ENCODE results near the gene ZNF358. TPM values are rescaled to one million over a fixed set of nuclear protein-coding genes. Genes with fewer than 3 reads are reported as not detected.
A peak's percentile ranks its signal among the peaks of the same experiment; 100 is the strongest.

The ZNF358 gene
- total and polyA plus RNA-seq, 2 of the 13 experiments (the other 11 are each of a cell fraction or from before 2014, with no cell fraction given) = 9.1 to 37.0 TPM

DNA sequence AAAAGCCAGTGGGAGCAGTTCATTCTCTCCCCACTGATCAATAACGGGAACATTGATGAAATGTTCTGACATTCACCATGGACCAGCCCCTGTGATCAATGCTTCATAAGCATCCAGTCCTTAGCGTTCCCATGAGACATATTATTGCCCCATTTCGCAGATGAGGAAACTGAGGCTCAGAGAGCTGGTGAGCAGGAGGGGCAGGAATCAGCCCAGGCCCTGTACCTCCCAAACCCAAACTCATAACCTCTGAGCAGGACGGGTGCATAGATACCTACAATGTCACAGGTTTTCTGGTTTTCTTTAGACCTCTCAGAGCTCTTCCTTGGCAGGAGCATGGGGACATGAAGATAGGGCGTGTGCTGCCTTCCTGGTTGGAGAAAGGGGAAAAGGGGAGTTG, 8.6 kb downstream of the ZNF358 start:
- Histone ChIP-seq H3K27me3 (ENCODE audit: control insufficient read depth in 1 of 2, insufficient read depth in 2 of 2, low read length in 2 of 2) (no peaks in the 10 kb centered on the region), H3K27ac (ENCODE audit: extremely low read length, insufficient read depth, low read length) (no peak overlapping the region), H3K4me2 (ENCODE audit: low read depth, low read length) (no peak overlapping the region), H3K36me3 (replicated peaks in 1 of 2; ENCODE audit: control insufficient read depth in 1 of 2, insufficient read depth in 2 of 2, low read length in 2 of 2) (peaks cover 0 to 2% of the 10 kb centered on the region in 2 experiments; a peak in 2 of 5 replicates), H3K79me2 (ENCODE audit: insufficient read depth, low read length) (no peaks in the 10 kb centered on the region), H3K4me1 (ENCODE audit: insufficient read depth, low read length) (peaks cover 15% of the 10 kb centered on the region), H2AFZ (ENCODE audit: low read length) (no peak overlapping the region), H3K9me3 (ENCODE audit: low read length) (no peaks in the 10 kb centered on the region), H3K4me3 (replicated peaks in 1 of 3; ENCODE audit: insufficient read depth in 1 of 3, low read depth in 2 of 3, low read length in 3 of 3) (no peak overlapping the region), H4K20me1 (ENCODE audit: insufficient read depth, low read length) (no peaks in the 10 kb centered on the region), H3K9ac (ENCODE audit: insufficient read depth, low read depth, low read length) (no peak overlapping the region)
- FAIRE-seq (no peak), ATAC-seq (no peak), DNase-seq (ENCODE audit: low spot score) (no peak)
- WGBS (ENCODE audit: low lambda C conversion rate) = 95% methylated on average over 5 of the region's 5 CpGs
- in situ Hi-C loops (cut with HindIII; ENCODE audit: extremely low pct_ligation_motif_present, low pct_unique_long_range_greater_than_20kb) = no loop called here
- intact Hi-C loops (cut with micrococcal nuclease; ENCODE audit: unreplicated experiment) = no loop called here
- TF ChIP-seq ZNF629 (CRISPR knock-in tag; conservative IDR thresholded peaks at IDR 0.05) (peak; percentile 76), ZNF878 (CRISPR knock-in tag; IDR thresholded peaks at IDR 0.05) (no peak)
- POLR2A ChIA-PET = no interaction called here
- no TSS peak for BruUV-seq (replicated peaks)
- CTCF ChIA-PET (ENCODE audit: low intra/inter-chr PET ratio, low total read pairs) = no interaction called here

DNA sequence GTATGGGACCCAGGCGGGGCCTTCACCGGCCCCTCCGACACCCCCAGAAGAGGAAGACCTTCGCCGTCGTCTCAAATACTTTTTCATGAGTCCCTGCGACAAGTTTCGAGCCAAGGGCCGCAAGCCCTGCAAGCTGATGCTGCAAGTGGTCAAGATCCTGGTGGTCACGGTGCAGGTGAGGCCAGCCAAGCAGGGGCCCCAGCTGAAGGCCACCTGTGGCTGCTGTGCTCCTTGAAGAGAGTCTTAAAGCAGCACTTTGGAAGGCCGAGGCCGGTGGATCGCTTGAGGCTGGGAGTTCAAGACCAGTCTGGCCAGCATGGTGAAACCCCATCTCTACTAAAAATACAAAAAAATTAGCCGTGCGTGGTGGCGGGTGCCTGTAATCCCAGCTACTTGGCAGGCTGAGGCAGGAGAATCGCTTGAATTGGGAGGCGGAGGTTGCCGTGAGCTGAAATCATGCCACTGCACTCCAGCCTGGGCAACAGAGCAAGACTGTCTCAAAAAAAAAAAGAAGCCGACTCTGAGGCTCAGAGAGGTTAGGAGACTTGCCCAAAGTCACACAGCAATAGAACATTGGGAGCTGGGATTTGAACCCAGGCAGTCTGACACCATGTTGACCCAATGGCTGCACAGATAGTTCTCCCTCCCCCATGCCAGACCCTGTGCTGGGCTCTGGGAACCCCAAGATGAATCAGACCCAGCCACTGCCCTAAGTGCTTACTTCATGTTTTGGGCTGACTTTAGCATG, 9.3 kb downstream of the ZNF358 start:
- H4K20me1 ChIP-seq (ENCODE audit: insufficient read depth, low read length) = no peaks in the 10 kb centered on the region
- in situ Hi-C loops (cut with HindIII; ENCODE audit: extremely low pct_ligation_motif_present, low pct_unique_long_range_greater_than_20kb) = no loop called here
- H3K4me2 ChIP-seq (ENCODE audit: low read depth, low read length) = no peak overlapping the region
- no peak overlapping the region for H3K27ac ChIP-seq (ENCODE audit: extremely low read length, insufficient read depth, low read length)
- TF ChIP-seq STAG1 (CRISPR knock-in tag; IDR thresholded peaks at IDR 0.05) = no peak
- TF ChIP-seq HMGXB3 (CRISPR knock-in tag; IDR thresholded peaks at IDR 0.05; ENCODE audit: borderline replicate concordance) = no peak
- peak; percentile 95 for TF ChIP-seq ZNF768 (CRISPR knock-in tag; IDR thresholded peaks at IDR 0.05)
- H3K27me3 ChIP-seq (ENCODE audit: control insufficient read depth in 1 of 2, insufficient read depth in 2 of 2, low read length in 2 of 2) = no peaks in the 10 kb centered on the region
- BruUV-seq (replicated peaks) = no TSS peak
- ATAC-seq (no peak), DNase-seq (ENCODE audit: low spot score) (no peak), FAIRE-seq (no peak)
- peaks cover 15% of the 10 kb centered on the region for H3K4me1 ChIP-seq (ENCODE audit: insufficient read depth, low read length)
- POLR2A ChIA-PET = no interaction called here
- no peaks in the 10 kb centered on the region for H3K9me3 ChIP-seq (ENCODE audit: low read length)
- CTCF ChIA-PET (ENCODE audit: low intra/inter-chr PET ratio, low total read pairs) = no interaction called here
- 96% methylated on average over 20 of the region's 20 CpGs for WGBS (ENCODE audit: low lambda C conversion rate)
- H3K36me3 ChIP-seq (replicated peaks in 1 of 2; ENCODE audit: control insufficient read depth in 1 of 2, insufficient read depth in 2 of 2, low read length in 2 of 2) = peaks cover 0 to 2% of the 10 kb centered on the region in 2 experiments; a peak in 2 of 5 replicates
- H3K9ac ChIP-seq (ENCODE audit: insufficient read depth, low read depth, low read length) = no peak overlapping the region
- no peaks in the 10 kb centered on the region for H3K79me2 ChIP-seq (ENCODE audit: insufficient read depth, low read length)
- intact Hi-C loops (cut with micrococcal nuclease; ENCODE audit: unreplicated experiment) = no loop called here
- no peak overlapping the region for H2AFZ ChIP-seq (ENCODE audit: low read length)
- no peak overlapping the region for H3K4me3 ChIP-seq (replicated peaks in 1 of 3; ENCODE audit: insufficient read depth in 1 of 3, low read depth in 2 of 3, low read length in 3 of 3)

All from HepG2 (cell line).